GM18868 (cell line): ENCODE results near the gene MMP24OS.
A peak's percentile ranks its signal among the peaks of the same experiment; 100 is the strongest.
"Not testable (repeated sequence)": the region's sequence is repeated elsewhere in the genome, so short reads cannot be mapped to it uniquely, and the experiment has no call there.

Source experiments
- ATAC-seq: cut with Tn5 transposase; IDR thresholded peaks from one replicate; pipeline ENCODE4 v1.9.1; 2021; ENCODE audit warnings: mild to moderate bottlenecking, moderate library complexity; ENCODE audit not compliant: unreplicated experiment

Gene MMP24OS

DNA sequence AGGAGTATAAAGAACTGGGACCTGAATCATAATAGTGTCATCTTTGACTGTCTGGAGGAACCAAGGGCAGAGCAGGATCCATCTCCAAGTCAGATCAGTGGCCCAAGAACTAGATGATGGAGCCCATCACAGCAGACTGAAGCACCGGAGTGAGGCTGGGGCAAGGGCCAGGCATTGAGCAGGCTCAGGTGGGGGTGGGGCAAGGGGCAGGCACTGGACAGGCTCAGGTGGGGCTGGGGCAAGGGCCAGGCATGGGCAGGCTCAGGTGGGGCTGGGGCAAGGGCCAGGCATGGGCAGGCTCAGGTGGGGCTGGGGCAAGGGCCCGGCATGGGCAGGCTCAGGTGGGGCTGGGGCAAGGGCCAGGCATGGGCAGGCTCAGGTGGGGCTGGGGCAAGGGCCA lies 25.3 kb downstream of the MMP24OS start:
- ATAC-seq, result not testable (repeated sequence)

DNA sequence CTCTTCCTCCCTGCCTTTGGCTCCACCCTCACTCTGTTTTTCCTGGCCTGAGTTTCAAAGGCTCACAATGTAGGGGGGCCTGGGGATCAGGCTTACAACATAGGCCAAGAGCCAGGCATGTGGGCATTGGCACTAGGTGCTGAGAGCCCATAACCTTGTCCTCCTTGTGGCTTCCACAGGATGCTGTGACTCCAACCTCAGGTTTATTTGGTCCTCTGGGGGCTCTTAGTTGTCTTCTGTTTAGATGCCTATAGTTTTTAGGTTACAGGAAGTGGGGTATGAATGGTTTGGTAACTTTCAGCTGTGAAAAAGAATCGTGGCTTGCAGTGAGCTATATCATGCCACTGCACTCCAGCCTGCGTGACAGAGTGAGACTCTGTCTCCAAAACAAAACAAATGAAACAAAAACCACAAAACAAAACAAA lies 25.9 kb downstream of the MMP24OS start:
- ATAC-seq, result peak; percentile 54

DNA sequence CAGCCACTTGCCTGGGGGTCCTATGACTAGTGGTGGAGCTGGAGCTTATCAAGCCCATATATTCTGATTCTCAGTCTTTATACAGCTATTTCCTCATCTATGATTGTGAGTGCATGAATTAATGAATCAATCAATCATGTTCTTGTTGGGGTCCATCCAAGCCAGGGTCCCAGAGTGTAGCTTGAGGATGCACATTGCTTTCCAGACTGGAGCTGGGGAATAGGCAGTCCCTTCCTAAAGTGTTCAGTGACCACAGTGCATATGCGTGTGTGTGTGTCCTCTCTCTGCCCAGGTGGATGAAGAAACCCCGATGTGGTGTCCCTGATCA lies 26.3 kb downstream of the MMP24OS start:
- ATAC-seq, result no peak

DNA sequence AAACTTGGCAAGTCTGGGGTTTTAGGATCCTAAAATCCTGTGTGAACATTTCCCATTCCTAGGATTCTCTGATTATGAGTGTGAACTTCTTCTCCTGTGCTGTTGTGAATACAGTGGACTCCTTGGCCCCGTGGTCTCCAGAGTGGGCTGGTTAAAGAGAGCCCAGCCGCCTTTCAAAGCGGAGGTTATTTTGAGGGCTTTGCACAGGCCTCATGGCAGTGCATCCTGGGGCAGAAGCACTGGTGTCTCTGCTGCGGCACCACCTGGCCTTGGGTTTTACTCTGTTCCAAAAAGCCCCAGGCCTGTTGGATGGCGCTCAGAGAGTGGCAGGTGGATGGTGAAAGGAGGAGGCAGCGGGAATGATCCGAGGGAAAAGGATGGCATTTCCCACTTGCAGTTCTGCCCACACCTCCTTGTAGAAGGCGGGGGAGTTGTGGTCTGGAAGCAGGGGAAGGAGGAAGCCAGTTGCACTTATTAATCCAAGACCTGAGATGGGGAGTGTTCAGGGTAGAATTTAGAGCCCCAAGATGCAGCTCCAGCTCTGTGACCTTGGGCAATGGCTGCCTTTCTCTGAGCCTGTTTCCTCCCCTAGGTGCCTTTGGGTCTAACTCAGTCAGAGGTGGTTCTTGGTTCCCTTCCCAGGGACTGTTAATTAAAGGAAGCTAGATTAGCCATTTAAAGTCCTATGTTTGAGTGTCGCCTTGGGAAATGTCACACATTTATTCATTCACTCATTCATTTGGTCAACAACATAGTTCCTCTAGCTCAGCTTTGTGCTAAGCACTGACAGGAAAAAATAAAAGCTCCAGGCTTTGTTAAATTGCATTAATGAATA lies 29.1 kb downstream of the MMP24OS start:
- ATAC-seq, result no peak

DNA sequence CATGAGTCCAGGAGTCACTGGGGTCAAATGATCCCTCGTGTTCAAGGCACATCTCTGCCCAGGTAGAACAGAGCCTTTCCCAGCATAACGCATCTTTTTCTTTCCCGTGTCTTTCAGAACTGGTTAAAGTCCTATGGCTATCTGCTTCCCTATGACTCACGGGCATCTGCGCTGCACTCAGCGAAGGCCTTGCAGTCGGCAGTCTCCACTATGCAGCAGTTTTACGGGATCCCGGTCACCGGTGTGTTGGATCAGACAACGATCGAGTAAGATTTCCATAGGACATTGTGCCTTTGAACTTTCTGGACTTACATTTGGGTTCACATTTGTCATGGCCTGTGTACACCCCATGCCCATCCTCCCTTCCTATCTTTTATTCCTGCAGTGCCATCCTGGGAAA lies 31.2 kb downstream of the MMP24OS start:
- ATAC-seq, result no peak

DNA sequence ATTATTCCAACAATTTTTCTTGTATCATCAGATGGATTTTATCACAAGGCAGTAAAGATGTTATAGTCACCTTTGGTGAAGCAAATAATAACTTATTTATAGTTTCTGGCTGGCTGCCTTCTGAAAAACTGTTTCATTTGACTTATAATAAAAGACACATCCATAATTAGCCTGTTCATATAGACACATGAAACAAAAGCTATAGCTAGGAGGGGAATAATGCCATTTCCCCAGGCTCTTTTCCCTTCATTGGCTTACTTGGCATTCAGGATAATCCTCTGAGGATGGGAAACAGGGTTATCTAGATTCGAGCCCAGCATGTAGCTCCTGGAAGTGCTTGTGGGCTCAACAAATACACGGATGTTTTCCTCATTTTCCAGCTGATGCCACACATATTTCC lies 33.9 kb downstream of the MMP24OS start:
- no peak for ATAC-seq

DNA sequence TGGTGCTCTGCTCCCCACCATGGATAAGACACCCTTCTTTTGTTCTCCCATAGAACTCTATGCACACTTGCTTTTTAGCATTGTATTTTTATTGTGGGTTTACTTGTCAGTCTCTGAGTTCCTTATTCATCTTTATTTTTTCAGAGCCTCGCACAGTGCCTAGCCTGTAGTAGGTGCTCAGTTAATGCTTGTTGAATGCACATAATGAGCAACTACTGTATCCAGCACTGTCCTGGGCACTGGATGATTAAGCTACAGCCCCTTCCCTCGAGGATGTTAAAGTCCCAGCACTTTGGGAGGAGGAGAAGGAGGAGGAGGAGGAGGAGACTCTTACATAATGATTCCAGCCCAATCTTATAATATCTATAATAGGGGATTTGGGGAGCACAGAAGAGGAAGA lies 34.6 kb downstream of the MMP24OS start:
- ATAC-seq, result no peak

DNA sequence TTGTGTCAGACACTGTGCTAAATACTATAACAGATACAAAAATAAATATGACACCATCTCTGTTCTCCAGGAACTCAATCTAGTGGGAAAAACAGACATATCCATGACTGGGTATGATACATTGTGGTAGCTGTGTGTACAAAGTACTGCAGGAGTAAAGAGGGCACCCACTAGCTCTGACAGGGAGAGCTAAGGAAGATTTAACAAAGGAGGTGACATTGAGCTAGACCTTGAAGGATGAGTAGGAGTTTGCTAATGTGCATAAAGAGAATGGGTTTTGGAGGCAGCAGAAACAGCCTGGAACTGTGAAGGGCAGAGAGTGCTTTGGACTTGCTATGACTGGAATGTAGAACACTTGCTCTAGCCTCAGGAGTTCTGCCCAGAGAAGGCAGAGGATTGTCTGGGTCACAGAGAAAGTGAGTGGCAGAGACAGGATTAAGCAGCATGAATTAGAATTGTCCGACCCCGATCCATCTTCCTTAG lies 37.1 kb downstream of the MMP24OS start:
- no peak for ATAC-seq

DNA sequence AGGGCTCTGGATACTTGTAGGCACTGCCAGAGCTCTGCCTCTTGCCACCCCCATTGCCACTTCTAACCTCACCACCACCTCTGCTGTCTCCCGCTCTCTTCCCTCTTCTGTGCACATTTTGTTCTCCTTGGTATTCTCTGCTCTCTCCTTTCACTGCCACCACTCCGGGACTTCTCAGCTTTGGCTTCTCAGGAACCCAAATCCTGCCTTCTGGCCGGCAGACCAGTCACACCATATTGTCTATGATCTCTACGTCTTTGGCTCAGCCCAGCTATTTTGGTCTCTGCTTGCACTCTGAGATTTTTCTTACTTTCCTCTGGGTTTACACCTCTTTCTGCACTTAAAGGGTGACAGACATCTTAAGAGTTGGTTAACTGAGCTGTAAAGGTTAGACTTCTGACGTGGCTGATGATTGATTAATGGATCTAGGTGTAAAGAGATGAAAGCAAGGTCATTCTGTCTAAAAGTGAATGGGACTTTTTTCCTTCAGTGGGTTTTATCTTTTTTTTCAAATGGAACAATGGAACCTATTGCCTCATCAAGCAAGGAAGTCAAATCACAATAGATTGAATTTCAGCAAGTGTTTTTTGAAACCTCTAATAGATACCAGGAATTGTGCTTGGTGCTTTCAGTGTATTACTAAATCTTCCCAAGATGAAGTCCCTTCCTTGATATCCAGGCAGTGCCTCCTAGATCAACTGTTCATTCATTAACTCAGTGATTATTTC lies 37.7 kb downstream of the MMP24OS start:
- no peak for ATAC-seq

DNA sequence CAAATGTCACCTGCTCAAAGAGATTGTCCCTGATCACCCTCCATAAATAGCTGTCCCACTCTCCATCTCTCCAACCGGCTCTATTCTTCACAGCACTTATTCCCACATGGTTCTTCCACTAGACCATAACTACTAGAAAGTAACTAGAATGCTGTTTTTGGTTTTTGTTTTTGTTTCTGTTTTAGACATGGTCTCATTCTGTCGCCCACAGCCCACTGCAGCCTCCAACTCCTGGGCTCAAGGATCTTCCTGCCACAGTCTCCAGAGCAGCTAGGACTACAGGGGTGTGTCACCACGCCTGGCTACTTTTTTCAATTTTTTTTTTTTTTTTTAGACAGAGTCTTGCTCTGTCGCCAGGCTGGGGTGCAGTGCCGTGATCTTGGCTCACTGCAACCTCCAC lies 39.2 kb downstream of the MMP24OS start:
- ATAC-seq, result no peak

DNA sequence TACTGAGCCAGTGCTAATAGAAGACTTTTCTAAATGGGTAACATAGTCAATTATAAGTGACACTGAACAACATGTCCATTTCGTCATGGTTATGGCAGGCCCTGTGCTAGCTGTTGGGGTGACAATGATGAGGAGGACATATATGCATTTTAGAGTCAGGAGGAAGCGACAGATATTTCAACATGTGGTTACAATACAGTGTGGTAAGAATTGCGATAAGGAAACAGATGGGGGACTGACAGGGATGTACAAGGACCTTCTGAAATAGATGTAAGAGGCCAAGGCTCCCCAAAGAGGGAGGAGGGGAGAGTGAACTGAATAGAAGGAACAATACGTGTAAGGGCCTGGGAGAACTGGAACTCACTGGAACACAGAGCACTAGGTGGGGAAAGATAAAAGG lies 39.8 kb downstream of the MMP24OS start:
- ATAC-seq, result no peak

DNA sequence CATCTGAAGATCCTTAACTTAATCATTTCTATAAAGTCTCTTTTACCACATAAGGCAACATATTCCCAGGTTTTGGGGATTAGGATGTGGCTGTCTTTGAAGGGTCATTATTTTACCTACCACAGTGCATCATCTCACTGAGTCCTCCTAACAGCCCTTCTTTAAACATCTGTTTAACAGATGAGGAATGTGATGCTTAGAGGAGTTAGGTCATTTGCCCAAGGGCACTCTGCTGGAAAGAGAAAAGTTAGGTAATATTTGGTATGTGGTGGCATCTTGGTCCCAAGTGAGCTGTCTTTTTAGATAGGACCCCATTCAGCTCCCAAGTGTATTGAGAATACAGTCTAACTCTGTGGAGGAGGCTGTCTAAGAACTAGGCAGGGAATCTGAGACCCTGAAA lies 40.4 kb downstream of the MMP24OS start:
- no peak for ATAC-seq

DNA sequence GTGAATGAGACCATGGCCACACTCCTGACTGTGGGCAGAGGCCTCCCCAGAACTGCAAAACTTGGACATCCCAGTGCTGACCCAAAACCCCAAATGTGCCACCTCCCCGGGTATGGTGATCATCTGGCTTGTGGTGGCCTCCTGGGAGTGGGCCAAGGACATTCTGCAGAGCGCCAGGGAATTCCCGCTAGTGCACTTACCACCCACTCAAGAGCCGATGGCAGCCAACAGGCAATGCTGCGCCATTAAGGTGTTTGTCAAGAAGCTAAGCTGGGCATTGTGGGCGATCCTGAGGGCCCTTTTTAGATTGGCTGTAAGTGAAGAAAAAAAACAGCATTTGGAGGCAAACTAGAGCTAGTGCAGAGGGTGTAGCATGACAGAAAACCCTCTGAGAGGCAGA lies 42.0 kb downstream of the MMP24OS start:
- ATAC-seq, result no peak

DNA sequence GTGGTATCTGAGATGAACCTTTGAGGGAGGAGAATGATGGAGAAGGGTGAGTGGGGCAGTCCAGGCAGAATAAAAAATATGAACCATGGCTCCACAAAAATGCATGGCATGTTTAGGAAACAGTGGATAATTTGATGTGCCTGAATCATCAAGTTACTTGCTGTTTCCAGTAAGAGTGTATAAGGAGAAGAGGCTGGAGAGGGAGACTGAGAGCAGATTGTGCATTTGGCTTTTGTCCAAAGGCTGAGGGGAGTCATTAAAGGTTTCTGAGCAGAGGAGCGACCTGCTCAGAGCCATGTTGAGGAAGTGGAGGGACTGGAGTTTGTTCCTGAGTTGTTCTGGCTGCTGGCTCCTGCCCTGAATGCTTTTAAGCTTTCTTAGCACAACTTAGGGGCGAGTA lies 45.3 kb downstream of the MMP24OS start:
- no peak for ATAC-seq

DNA sequence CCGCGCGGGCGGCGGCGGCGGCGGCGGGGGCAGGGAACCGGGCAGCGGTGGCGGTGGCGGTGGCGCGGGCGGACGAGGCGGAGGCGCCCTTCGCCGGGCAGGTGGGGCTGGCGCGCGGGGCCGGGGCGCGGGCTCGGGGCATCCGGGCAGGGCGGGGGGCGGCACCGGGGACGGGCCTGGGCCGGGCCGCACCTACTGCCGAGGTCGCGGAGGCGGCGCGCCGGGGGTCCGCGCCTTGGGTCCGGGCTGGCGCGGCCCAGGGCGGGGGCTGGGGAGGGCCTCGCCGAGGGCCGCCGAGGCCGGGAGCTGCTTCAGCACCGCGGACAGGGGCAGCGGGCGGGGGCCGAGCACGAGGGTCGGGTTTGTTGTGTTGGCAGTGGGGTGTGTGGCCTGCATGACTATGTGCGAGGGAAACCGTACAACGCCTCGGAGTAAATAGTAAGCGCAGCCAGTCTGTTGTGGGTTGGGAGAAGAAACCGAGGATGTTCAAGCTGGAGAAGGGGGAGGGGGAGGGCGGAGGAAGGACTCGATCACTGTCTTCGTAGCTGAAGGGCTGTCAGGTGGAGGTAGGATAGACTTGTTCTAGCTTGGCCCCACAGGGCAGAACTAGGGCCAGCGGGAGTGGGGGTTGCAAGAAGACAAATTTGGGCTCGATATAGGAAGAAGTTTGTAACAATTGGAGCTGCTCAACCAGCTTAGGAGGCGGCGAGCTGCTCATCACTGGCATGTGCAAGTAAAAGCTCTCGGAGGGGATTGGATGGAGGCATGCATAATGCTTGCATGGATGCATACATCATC lies 50.8 kb downstream of the MMP24OS start:
- no peak for ATAC-seq
